ENCODE results near the gene HKDC1.
"Not testable (repeated sequence)": the region's sequence is repeated elsewhere in the genome, so short reads cannot be mapped to it uniquely, and the experiment has no call there.

The HKDC1 gene

DNA sequence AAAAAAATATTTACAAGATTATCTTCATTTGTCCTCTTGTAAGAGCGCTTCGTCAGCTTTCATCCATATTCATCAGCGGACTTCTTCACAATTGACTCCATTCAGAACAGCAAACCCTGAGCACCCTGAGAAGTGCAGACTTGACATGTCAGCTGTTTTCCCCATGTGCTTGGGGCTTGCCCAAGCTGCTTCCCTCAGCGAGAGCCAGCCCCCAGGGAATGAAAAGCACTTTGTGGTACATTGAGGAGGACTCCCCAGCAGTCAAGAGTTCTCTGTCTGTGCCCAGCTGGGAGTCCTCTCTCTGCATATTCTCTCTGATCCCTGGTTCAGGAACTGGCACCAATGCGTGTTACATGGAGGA, 22.7 kb downstream of the HKDC1 start:
- no peak for DNase-seq

DNA sequence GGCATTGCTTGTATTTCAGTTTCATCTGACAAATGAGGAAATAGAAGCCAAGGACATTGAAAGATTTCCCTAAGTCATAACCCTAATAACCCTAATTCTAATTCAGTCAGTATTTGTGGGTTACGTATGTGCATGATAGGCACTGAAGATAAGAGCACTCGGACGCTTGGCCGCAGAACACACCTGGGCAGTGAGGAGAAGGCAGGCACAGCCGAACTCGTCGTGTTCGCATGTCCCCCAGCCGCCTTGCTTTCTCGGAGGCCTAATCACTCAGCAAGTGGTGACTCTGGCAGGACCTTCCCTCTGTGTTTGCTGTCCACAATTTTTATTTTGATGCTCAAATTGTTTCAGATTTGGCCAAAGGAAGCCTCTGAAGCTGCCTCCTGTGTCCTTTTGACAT, 23.7 kb downstream of the HKDC1 start:
- DNase-seq = no peak

- DNase-seq = no peak
Measured at GRCh38 chr10:69246036-69246435, 25.9 kb downstream of the HKDC1 start.

GRCh38 chr10:69246581-69247312, 26.6 kb downstream of the HKDC1 start:
- DNase-seq = no peak

DNA sequence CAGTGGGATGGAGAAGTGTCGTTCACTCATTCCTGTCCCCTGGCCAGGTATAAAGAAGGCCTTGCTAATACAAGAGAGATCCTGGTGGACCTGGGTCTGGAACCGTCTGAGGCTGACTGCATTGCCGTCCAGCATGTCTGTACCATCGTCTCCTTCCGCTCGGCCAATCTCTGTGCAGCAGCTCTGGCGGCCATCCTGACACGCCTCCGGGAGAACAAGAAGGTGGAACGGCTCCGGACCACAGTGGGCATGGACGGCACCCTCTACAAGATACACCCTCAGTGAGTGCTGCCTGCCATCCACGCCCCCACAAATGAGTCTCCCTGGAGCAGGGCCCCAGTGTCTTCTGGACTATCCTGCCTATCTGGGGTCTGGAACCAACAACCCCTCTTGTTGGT, 27.2 kb downstream of the HKDC1 start:
- no peak for DNase-seq

DNA sequence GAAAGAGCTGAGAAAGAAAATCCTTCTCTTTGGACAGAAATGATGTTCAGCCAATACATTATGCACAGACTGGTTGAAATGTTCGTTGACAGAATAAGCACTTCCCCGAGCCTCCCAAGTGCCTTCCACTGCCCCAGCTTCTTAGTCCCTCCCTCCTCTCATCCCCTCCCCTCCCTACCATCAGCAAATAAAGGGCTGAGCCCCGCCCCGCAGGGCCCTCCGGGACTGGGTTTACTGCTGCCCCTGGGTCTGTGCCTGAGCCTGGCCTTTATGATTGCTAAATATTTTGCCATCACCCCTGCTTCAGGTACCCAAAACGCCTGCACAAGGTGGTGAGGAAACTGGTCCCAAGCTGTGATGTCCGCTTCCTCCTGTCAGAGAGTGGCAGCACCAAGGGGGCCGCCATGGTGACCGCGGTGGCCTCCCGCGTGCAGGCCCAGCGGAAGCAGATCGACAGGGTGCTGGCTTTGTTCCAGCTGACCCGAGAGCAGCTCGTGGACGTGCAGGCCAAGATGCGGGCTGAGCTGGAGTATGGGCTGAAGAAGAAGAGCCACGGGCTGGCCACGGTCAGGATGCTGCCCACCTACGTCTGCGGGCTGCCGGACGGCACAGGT, 28.1 kb downstream of the HKDC1 start:
- no peak for DNase-seq

DNA sequence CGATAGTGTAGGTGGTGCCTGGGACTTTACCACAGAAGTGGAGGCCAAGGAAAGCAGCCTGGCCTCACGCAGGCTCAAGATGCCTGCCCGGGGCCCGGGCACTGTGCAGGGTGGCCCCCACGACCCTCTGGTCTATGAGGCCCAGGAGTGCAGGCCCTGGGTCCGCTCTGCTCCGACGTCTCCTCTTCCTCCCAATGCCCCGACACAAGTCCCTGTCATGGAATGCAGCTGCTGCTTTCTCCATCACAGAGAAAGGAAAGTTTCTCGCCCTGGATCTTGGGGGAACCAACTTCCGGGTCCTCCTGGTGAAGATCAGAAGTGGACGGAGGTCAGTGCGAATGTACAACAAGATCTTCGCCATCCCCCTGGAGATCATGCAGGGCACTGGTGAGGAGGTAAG, 29.9 kb downstream of the HKDC1 start:
- no peak for DNase-seq

DNA sequence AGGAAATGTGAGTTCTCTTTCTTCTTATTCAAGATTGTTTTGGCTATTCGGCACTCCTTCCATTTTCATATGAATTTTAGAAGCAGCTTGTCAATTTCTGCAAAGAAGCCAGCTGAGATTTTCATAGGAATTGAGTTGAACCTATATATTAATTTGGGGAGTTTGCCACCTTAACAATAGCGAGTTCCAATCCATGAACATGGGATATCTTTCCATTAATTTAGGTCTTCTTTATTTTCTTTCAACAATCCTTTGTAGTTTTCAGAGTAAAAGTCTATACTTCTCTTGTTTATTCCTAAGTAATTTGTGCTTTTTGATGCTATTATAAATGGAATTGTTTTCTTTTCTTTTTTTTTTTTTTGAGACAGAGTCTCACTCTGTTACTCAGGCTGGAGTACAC, 31.3 kb downstream of the HKDC1 start:
- not testable (repeated sequence) for DNase-seq

DNA sequence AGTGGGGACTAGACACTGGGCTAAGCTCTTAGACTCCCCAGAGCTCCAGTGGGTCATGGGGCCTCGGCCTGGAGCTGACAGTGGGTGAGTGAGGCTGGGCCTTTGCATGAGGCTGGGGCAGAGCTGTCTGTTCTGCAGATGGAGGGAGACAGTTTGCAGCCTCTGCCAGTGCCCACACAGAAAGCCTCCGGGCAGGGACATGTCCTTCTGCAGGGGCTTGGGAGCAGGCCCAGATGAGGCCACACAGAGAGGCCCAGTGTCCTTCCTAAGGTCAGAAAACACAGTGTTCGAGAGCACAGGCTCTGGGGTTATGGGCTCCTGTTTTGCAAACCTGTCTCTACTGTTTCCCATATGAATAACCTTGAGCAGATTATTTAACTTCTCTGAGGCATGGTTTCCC, 33.0 kb downstream of the HKDC1 start:
- DNase-seq = no peak

GRCh38 chr10:69254877-69255276, 34.7 kb downstream of the HKDC1 start:
- DNase-seq = no peak

- no peak for DNase-seq
Measured at GRCh38 chr10:69259547-69260243, 39.6 kb downstream of the HKDC1 start.

GRCh38 chr10:69261184-69261583, 41.1 kb downstream of the HKDC1 start:
- DNase-seq = no peak

GRCh38 chr10:69262292-69262751, 42.2 kb downstream of the HKDC1 start:
- no peak for DNase-seq

DNA sequence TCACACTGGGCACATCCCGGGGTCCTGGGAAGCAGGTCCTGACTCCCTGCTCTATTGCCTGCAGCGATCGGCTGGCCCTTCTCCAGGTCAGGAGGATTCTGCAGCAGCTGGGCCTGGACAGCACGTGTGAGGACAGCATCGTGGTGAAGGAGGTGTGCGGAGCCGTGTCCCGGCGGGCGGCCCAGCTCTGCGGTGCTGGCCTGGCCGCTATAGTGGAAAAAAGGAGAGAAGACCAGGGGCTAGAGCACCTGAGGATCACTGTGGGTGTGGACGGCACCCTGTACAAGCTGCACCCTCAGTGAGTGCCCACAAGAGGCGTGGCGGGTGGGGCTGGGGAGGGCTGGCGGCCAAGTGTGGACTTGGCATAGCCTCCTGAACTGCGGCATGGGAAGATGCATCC, 45.4 kb downstream of the HKDC1 start:
- DNase-seq = no peak

DNA sequence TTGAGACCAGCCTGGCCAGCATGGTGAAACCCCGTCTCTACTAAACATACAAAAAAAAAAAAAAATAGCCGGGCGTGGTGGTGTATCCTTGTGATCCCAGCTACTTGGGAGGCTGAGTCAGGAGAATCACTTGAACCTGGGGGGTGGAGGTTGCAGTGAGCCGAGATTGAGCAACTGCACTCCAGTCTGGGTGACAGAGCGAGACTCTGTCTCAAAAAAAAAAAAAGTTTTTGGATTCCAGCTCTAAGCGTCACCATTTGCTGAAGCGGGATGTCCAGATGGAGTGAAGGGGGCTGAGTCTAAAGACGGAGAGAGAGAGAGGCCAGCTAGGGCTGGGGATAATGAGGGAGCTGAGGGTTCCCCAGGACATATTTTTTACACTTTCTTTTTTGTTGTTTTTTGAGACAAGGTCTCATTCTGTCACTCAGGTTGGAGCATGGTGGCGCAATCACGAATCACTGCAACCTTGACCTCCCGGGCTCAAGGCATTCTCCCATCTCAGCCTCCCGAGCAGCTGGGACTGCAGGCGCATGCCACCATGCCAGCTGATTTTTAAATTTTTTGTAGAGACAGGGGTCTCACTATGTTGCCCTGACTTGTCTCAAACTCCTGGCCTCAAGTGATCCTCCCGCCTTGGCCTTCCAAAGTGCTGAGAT, 48.8 kb downstream of the HKDC1 start:
- DNase-seq = no peak

- DNase-seq = no peak
Measured at GRCh38 chr10:69269761-69270160, 49.6 kb downstream of the HKDC1 start.

DNA sequence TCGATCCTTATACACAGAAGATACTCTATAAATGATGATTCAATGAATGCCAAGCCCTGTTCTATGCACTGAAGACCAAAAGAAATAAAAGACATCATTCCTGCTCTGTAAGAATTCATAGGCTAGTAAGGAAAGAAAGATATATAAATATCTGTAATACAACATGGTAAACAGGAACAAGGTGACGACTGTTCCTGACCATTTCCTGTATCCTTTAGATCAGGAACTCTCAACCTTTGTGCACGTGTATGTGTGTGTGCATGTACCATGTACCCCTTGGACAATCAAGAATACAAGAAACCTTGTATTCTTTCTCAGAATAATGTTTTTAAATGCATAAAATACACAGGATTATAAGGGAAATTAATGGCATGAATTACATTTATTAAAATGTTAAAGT, 50.9 kb downstream of the HKDC1 start:
- no peak for DNase-seq

GRCh38 chr10:69272624-69273023, 52.5 kb downstream of the HKDC1 start:
- DNase-seq = no peak

DNA sequence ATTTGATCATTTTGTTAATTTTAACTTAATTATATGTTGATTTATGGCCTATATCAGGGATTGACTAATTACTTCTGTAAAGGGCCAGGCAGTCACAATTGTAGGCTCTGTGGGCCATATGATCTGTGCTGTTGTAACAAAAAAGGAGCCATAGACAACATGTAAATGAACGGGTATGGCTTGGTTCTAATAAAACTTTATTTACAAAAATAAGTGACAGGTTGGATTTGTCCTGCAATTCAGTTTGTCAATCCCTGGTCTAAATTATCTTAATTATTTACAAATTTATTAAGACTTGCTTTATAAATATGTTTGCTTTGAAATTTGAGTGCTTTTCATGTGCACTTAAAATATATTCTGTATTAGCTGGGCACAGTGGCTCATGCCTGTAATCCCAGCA, 55.3 kb downstream of the HKDC1 start:
- DNase-seq = no peak

GRCh38 chr10:69276503-69276902, 56.4 kb downstream of the HKDC1 start:
- DNase-seq = no peak

DNA sequence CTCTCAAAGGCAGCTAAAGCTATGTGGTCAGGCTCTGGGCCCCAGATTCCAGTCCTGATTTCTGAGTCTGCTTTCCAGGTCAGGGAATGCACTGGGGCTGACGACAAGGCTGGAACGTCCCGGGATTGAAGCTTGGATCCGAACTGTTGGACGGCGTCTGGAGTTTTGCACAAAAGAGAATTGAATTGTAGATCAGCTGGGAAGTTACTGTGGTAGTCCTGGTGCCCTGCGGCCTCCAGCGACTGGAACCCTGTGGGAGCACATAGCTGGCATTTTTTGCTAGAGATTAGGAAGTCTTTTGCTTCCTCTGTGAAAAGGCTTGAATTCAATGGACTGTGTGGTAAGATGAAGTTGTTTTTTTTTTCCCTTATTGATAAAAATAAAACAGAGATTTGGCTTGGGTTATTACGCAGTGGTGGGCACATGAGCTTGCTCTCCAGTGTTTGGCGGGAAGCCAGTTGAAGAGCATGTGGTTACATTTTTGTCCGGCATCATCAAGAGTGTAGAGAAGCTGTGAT, 58.4 kb downstream of the HKDC1 start, which contains the start of gene HK1:
Gene HK1 (plus strand): TSS at position 51 of the 518 bp plus-strand sequence.
- no peak for DNase-seq

DNA sequence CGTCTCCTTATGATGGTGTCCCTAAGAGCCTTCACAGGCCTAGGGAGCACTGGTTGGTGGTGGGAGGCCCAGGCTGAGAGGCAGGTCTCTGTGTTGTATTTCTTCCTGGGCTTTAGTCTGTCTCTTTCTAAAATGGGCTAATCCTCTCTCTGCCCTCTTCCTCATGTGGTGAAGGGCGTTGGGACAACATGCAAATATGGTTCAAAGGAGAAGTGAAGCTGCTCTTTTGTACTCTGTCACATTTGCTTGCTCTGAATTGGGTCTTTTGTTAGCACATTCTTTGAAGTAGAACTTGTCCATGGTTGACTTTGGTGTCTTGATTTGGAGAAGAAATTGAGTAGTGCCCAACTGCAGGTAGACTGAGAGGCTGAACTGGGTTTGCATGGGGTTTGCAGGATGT, 59.0 kb downstream of the HKDC1 start:
- no peak for DNase-seq
